ENCODE results near the gene NCDN. TPM values are rescaled to one million over a fixed set of nuclear protein-coding genes. Genes with fewer than 3 reads are reported as not detected.

Gene NCDN
- total and polyA plus RNA-seq, 8 donors: 18.2 to 42.1 (median 22.1) TPM

GRCh38 chr1:35573198-35574124 lies 15.9 kb downstream of the NCDN start, which contains the start of gene TFAP2E:
TSS of gene TFAP2E (plus strand) at chr1:35573314. CDS start at chr1:35573578, 264 bp downstream.
- Histone ChIP-seq H3K36me3 (no peaks in the 10 kb centered on the region), H3K4me1 (peaks cover 3 to 52% of the 10 kb centered on the region in 2 donors), H3K27ac (no peak within 1 kb of the TSS), H3K4me3 (peak within 1 kb of the TSS; percentile 43 to 45), H3K9me3 (no peaks in the 10 kb centered on the region), H3K27me3 (peaks cover 10 to 55% of the 10 kb centered on the region in 2 donors)
- intact Hi-C loops (cut with DNase I): no loop called here
- peak; percentile 70 for ATAC-seq
- no peak for TF ChIP-seq CTCF (IDR thresholded peaks at IDR 0.05)
- peak in 2 of 4 donors; percentile 63 to 64 for DNase-seq

GRCh38 chr1:35574125-35574654 lies 16.6 kb downstream of the NCDN start:
- no peaks in the 10 kb centered on the region for H3K9me3 ChIP-seq
- TF ChIP-seq CTCF (IDR thresholded peaks at IDR 0.05): no peak
- peaks cover 3 to 53% of the 10 kb centered on the region in 2 donors for H3K4me1 ChIP-seq
- intact Hi-C loops (cut with DNase I): no loop called here
- H3K27ac ChIP-seq: no peak overlapping the region
- H3K27me3 ChIP-seq: peaks cover 10 to 55% of the 10 kb centered on the region in 2 donors
- ATAC-seq (no peak), DNase-seq (no peak)
- no peaks in the 10 kb centered on the region for H3K36me3 ChIP-seq
- no peak overlapping the region for H3K4me3 ChIP-seq

DNA sequence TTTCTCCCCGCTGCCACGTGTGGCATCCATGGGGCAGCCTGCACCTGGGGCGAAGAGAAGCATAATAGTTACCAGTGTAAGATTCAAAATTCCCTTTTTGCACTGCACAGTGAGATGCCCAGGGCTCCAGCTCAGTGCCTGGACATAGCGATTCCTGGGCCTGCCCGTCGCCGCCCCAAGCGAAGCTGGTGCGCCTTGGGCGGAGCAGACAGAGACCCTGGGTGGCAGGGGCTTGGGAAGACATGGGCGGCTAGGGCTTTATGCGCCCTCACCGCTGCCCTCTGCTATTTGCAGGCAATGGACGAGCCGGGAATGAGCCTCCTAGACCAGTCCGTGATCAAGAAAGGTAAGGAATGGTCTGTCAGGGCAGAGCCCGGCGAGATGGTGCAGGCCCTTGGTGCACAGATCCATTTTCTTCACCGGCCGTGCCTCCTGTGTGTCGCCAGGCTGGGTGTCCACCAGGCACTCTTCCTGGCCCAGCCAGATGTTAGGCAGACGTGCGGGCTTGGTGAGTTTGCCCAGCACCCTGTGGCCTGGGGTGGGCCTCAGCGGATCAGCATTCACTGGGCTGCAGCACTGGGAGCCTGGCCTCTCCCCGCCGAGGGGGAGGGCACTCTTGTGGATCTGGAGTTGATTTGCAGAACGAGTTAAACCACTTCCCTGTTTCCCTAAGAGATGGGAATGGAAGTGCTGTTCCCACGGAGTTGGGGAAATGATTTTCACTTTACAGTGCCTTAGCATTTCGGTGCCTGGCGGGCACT lies 17.2 kb downstream of the NCDN start:
- H3K9me3 ChIP-seq: no peaks in the 10 kb centered on the region
- H3K36me3 ChIP-seq: no peaks in the 10 kb centered on the region
- H3K4me3 ChIP-seq: no peak overlapping the region
- intact Hi-C loops (cut with DNase I): no loop called here
- H3K27ac ChIP-seq: no peak overlapping the region
- no peak for TF ChIP-seq CTCF (IDR thresholded peaks at IDR 0.05)
- peaks cover 3 to 53% of the 10 kb centered on the region in 2 donors for H3K4me1 ChIP-seq
- DNase-seq (peak in 1 of 4 donors; percentile 75), ATAC-seq (peak; percentile 56)
- H3K27me3 ChIP-seq: peaks cover 10 to 55% of the 10 kb centered on the region in 2 donors

- peaks cover 3 to 53% of the 10 kb centered on the region in 2 donors for H3K4me1 ChIP-seq
- intact Hi-C loops (cut with DNase I): no loop called here
Measured at GRCh38 chr1:35575416-35575958, 17.9 kb downstream of the NCDN start.

More at GRCh38 chr1:35575416-35575958, 17.9 kb downstream of the NCDN start:
- Histone ChIP-seq H3K27me3 (peaks cover 10 to 55% of the 10 kb centered on the region in 2 donors), H3K27ac (no peak overlapping the region), H3K9me3 (no peaks in the 10 kb centered on the region), H3K36me3 (no peaks in the 10 kb centered on the region), H3K4me3 (no peak overlapping the region)
- ATAC-seq: no peak
- no peak for DNase-seq
- TF ChIP-seq CTCF (IDR thresholded peaks at IDR 0.05): no peak
